SK-N-SH (cell line): ENCODE results near the gene MYO7A.

ENCODE experiments used
- EP300 ChIP-seq, 2 experiments: IDR thresholded peaks; 2 replicates each; pipeline versions ENCODE4 v1.4.0 to v1.6.1; 2012; ENCODE audit warnings: borderline replicate concordance in 1 of 2, low read depth in 1 of 2, low read length in 1 of 2
- MXI1 ChIP-seq: IDR thresholded peaks from 2 replicates; pipeline ENCODE4 v1.6.1; 2012; ENCODE audit warnings: mild to moderate bottlenecking, low read depth, low read length, improper control_type of control experiment
- TF ChIP-seq, protein P1 (sequence below): fragments of 200-600 bp; sonication (generic); IDR thresholded peaks from 2 replicates; pipeline ENCODE4 v1.6.1; 2017; ENCODE audit warnings: antibody characterized with exemption, mild to moderate bottlenecking, moderate library complexity

DNA sequence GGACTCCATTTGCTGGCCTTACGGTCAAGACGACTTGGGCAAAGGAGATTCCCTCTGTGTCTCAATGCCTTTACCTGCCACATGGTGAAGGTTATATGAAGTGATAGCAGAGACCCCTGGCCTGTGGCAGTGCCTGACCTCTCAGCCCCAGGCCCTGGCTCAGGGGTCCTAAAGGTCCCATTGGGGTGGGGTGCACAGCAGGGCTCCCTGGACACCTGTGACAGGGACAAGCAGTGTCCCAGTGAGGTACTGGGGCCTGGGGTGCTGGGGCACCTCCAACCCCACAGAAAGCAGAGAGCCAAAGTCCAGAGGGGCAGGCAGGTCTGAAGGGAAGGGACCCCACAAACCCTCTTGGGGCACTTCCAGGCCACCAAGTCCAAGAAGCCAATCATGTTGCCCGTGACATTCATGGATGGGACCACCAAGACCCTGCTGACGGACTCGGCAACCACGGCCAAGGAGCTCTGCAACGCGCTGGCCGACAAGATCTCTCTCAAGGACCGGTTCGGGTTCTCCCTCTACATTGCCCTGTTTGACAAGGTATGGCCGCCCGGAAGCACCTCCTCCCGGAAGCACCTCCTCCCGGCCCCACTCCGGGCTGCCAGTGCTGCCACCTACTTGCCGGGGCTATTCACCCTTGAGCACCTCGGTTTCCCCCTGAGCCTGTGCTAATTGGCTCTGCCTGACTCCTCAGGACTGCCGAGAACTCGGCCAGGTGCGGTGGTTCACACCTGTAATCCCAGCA is 62.5 kb downstream of the MYO7A start:
- TF ChIP-seq EP300 (IDR thresholded peaks at IDR 0.05; ENCODE audit: borderline replicate concordance in 1 of 2, low read depth in 1 of 2, low read length in 1 of 2) (no peak), MXI1 (no peak)
- TF ChIP-seq, protein P1, sequence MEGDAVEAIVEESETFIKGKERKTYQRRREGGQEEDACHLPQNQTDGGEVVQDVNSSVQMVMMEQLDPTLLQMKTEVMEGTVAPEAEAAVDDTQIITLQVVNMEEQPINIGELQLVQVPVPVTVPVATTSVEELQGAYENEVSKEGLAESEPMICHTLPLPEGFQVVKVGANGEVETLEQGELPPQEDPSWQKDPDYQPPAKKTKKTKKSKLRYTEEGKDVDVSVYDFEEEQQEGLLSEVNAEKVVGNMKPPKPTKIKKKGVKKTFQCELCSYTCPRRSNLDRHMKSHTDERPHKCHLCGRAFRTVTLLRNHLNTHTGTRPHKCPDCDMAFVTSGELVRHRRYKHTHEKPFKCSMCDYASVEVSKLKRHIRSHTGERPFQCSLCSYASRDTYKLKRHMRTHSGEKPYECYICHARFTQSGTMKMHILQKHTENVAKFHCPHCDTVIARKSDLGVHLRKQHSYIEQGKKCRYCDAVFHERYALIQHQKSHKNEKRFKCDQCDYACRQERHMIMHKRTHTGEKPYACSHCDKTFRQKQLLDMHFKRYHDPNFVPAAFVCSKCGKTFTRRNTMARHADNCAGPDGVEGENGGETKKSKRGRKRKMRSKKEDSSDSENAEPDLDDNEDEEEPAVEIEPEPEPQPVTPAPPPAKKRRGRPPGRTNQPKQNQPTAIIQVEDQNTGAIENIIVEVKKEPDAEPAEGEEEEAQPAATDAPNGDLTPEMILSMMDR, result no peak
